Astrocyte of the cerebellum (primary cell): ENCODE results near the gene SORCS1.

Source experiments
- DNase-seq: peaks from one replicate; pipeline ENCODE4 v3.0.0-alpha.2; 2011; ENCODE audit warnings: low read depth
- H3K4me3 ChIP-seq: 2 replicates; pipeline ENCODE4 v1.5.1; 2011; ENCODE audit warnings: mild to moderate bottlenecking, low read depth, low read length, moderate library complexity
- in situ Hi-C: cut with HindIII; loops from 2 replicates; pipeline ENCODE4 v1.10.0; 2017; ENCODE audit warnings: low sequenced_read_pairs
- TF ChIP-seq, protein P1 (sequence below): IDR thresholded peaks from 2 replicates; pipeline ENCODE4 v1.5.1; 2012; ENCODE audit warnings: low read length, low read depth, moderate library complexity, mild to moderate bottlenecking; ENCODE audit errors: missing control alignments

The SORCS1 gene

DNA sequence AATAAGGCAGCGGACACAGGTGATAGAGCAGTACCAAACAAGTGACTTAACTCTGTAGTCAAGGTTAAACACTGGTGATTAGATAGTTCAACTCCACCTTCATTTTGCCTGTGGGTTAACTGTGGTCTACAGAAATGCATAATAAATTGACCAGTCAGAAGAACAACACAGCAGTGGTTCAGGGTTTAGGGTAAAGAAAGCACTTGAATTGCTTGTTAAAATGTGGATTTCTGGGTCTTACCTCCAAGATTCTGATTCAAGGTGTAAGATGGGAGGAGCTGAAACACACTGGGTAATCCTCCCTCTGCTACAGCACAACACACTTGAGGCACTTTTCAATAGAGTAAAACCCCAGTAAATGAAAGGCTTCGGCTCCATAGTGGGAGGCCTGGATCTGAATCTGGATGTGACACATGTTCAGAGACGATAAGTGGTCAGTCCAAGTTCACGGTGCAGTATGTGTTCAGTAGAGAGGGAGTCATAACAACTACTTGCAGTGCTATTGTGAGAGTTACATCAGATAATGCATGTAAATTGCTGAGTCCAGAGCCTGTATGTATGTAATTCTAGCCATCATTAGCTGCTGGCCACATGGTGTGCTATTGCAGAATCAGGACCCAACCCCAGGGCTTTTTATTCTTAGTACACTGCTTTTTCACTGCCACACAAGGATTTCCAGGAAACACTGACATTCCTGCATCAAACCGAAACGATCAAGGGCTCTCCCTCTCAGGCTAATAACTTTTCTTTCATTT is 141.7 kb downstream of the SORCS1 start:
- in situ Hi-C loops = no loop called here
- H3K4me3 ChIP-seq = no peak overlapping the region
- DNase-seq = no peak
- TF ChIP-seq, protein P1, sequence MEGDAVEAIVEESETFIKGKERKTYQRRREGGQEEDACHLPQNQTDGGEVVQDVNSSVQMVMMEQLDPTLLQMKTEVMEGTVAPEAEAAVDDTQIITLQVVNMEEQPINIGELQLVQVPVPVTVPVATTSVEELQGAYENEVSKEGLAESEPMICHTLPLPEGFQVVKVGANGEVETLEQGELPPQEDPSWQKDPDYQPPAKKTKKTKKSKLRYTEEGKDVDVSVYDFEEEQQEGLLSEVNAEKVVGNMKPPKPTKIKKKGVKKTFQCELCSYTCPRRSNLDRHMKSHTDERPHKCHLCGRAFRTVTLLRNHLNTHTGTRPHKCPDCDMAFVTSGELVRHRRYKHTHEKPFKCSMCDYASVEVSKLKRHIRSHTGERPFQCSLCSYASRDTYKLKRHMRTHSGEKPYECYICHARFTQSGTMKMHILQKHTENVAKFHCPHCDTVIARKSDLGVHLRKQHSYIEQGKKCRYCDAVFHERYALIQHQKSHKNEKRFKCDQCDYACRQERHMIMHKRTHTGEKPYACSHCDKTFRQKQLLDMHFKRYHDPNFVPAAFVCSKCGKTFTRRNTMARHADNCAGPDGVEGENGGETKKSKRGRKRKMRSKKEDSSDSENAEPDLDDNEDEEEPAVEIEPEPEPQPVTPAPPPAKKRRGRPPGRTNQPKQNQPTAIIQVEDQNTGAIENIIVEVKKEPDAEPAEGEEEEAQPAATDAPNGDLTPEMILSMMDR = no peak

DNA sequence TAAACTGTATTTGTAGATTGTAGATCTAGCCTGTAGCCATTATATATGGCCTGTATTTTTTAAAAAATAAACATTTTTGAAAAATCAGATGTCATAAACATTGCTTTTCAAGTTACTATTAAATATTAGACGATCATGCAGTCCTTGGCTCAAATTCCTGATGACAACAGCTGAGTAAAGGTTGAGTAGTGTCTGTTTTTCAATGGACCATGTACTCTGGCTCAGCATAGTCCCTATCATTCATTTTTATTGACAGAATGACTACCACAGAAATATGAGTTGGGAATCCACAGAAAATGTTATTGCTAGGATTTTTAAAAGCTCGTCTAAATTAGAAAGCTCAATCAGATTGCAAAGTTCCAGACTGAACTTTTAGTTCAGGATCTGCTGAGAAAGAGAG is 145.4 kb downstream of the SORCS1 start:
- H3K4me3 ChIP-seq = no peak overlapping the region
- in situ Hi-C loops = no loop called here
- TF ChIP-seq, protein P1 = no peak
- DNase-seq = no peak

DNA sequence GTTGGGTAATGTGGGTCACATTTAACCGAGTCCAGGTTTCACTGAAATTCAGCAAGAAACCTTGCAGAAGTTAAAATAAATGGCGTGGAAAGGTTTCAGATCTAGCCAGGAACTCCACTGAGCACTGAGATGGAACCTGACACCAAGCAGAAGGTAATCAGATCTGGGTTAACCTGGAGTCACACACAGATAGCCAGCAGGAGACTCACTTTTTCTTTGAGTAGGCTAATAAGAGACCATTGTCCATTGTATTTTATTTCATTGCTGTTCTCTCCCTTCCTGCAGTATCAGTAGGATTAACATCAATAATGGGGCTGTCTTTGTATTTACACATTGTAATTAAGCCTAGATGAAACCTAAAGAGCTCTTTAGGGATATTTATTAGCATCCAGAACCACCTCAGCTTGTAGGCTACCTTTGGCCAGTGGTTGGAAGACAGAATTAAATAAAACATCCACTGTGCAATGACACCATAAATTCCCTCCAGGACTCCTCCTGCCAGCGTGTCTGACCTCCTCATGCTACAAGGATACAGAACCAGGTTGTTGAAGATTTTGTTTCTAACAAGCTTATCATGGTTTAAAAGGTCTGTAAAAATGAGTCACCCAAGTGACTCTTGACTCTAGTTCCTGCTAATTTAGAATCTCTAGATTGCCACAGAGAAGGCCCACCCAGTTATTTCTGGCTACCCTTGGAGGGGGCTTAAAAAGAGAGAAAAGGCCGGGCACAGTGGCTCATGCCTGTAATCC is 151.1 kb downstream of the SORCS1 start:
- TF ChIP-seq, protein P1 = no peak
- no peak for DNase-seq
- H3K4me3 ChIP-seq = no peak overlapping the region
- in situ Hi-C loops = no loop called here

DNA sequence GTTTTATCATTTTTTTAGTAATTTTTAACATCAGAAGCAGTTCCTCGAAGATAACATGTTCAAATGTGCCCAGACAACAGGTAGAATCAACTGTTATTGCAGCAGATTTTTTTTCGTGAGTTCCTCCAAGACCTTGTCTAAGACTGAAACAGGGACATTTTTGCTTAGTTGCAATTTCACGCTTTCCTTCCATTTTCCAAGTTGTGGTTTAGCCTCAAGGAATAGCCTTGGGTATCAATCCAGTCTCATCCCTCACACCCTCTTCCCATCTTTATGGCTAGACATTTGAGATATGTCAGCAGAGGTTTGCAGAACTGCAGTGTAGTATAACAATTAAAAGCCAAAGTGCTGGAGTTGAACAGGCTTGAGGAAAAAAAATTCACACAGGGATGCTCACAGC is 152.5 kb downstream of the SORCS1 start:
- no peak for DNase-seq
- in situ Hi-C loops = no loop called here
- no peak overlapping the region for H3K4me3 ChIP-seq
- TF ChIP-seq, protein P1 = no peak

DNA sequence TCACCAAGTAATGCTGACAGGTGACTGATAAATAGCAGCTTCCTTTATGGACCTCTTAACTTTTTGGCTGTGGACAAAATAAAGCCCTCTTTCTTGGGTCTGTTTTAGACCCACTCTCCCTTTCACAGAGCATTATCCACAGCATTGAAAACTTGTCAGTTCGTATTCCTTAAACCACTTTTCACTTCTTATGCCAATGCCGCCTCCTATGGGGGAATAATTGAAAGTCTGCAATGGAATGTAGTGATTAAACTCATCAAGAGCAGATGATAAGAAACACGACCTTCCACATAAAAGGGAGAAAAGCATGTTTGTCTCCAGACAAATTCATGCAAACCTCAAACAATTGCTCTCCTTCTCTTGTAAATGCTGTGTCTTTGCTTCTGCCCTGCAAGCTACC is 153.4 kb downstream of the SORCS1 start:
- no peak overlapping the region for H3K4me3 ChIP-seq
- in situ Hi-C loops = no loop called here
- TF ChIP-seq, protein P1 = no peak
- no peak for DNase-seq

DNA sequence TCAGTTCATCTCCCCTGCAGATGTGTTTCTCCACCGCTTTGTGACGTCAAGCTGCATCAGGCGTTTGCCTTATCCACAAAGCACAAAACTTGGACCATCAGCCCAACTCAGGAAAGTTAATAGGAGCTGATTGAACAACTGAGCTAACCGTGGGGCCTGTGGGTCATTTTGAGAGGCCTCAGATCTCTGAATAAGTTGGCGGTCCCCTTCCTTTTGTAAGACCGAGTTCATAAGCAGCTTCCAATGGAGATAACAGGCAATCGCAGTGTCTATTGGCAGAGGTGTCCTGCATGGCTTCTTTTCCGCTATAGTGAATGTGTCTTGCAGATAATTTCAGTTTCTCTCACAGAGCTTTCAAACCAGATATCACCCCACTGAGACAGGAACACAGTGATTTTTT is 154.0 kb downstream of the SORCS1 start:
- TF ChIP-seq, protein P1 = no peak
- no peak for DNase-seq
- H3K4me3 ChIP-seq = no peak overlapping the region
- in situ Hi-C loops = no loop called here
